ENCODE data around the gene ACOX3.

The ACOX3 gene

GRCh38 chr4:8368998-8369397, 71.5 kb downstream of the ACOX3 start:
- H3K27ac ChIP-seq (ENCODE audit: extremely low read depth, low read depth, low read length): no peak overlapping the region
- no peaks in the 10 kb centered on the region for H3K9me3 ChIP-seq (ENCODE audit: control insufficient read depth, insufficient read depth, low read depth, low read length)
- H3K36me3 ChIP-seq (ENCODE audit: control insufficient read depth in 2 of 2, insufficient read depth in 1 of 2, low read length in 2 of 2): no peaks in the 10 kb centered on the region
- no peak for TF ChIP-seq ZNF146 (tag by site-specific recombination; IDR thresholded peaks at IDR 0.05)
- no peak for TF ChIP-seq ZNF175 (tag by site-specific recombination; IDR thresholded peaks at IDR 0.05)
- TF ChIP-seq ZNF121 (tag by site-specific recombination; IDR thresholded peaks at IDR 0.05): no peak
- no peak for TF ChIP-seq RBAK (tag by site-specific recombination; IDR thresholded peaks at IDR 0.05)
- TF ChIP-seq ZBTB1 (tag by site-specific recombination; IDR thresholded peaks at IDR 0.05): no peak
- TF ChIP-seq ZBTB10 (tag by site-specific recombination; IDR thresholded peaks at IDR 0.05): no peak
- no peak for TF ChIP-seq ZNF184 (tag by site-specific recombination; IDR thresholded peaks at IDR 0.05)
- TF ChIP-seq ZNF133 (tag by site-specific recombination; IDR thresholded peaks at IDR 0.05): no peak
- TF ChIP-seq ZNF664 (tag by site-specific recombination; IDR thresholded peaks at IDR 0.05): no peak
- no peak for TF ChIP-seq ZNF394 (tag by site-specific recombination; IDR thresholded peaks at IDR 0.05; ENCODE audit: borderline replicate concordance)
- no peak for TF ChIP-seq ZNF791 (tag by site-specific recombination; IDR thresholded peaks at IDR 0.05)
- no peak for TF ChIP-seq ZNF529 (tag by site-specific recombination; IDR thresholded peaks at IDR 0.05; ENCODE audit: insufficient replicate concordance)
- TF ChIP-seq, protein P1, sequence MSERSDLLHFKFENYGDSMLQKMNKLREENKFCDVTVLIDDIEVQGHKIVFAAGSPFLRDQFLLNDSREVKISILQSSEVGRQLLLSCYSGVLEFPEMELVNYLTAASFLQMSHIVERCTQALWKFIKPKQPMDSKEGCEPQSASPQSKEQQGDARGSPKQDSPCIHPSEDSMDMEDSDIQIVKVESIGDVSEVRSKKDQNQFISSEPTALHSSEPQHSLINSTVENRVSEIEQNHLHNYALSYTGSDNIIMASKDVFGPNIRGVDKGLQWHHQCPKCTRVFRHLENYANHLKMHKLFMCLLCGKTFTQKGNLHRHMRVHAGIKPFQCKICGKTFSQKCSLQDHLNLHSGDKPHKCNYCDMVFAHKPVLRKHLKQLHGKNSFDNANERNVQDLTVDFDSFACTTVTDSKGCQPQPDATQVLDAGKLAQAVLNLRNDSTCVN (tag by site-specific recombination; optimal IDR thresholded peaks at IDR 0.05): no peak
- no peak for TF ChIP-seq ZNF514 (tag by site-specific recombination; IDR thresholded peaks at IDR 0.05)
- no peak for TF ChIP-seq ZNF398 (tag by site-specific recombination; IDR thresholded peaks at IDR 0.05)
- TF ChIP-seq SP2 (tag by site-specific recombination; IDR thresholded peaks at IDR 0.05): no peak
- POLR2A ChIA-PET: no interaction called here
- no peaks in the 10 kb centered on the region for H3K4me1 ChIP-seq (ENCODE audit: control insufficient read depth, insufficient read depth, low read length)
- CTCF ChIA-PET: no interaction called here
- H3K4me3 ChIP-seq (ENCODE audit: low read depth, low read length): no peak overlapping the region

GRCh38 chr4:8368061-8368481, 72.5 kb downstream of the ACOX3 start:
- Histone ChIP-seq H3K9me3 (ENCODE audit: control insufficient read depth, insufficient read depth, low read depth, low read length) (no peaks in the 10 kb centered on the region), H3K27ac (ENCODE audit: extremely low read depth, low read depth, low read length) (no peak overlapping the region), H3K36me3 (ENCODE audit: control insufficient read depth in 2 of 2, insufficient read depth in 1 of 2, low read length in 2 of 2) (no peaks in the 10 kb centered on the region), H3K4me1 (ENCODE audit: control insufficient read depth, insufficient read depth, low read length) (no peaks in the 10 kb centered on the region), H3K4me3 (ENCODE audit: low read depth, low read length) (no peak overlapping the region)
- POLR2A ChIA-PET: interaction anchor here (0.6 kb wide), 1 partner anchor 333 kb away, joined by 3 read pairs; no protein-coding TSS in a partner anchor
- TF ChIP-seq TCF7L2 (IDR thresholded peaks at IDR 0.05; ENCODE audit: borderline replicate concordance, low read depth, low read length) (no peak), YY1 (tag by site-specific recombination; IDR thresholded peaks at IDR 0.05) (no peak), SCRT2 (tag by site-specific recombination; IDR thresholded peaks at IDR 0.05) (no peak), ZNF37A (tag by site-specific recombination; IDR thresholded peaks at IDR 0.05) (no peak), GLI4 (tag by site-specific recombination; IDR thresholded peaks at IDR 0.05) (no peak), ZNF514 (tag by site-specific recombination; IDR thresholded peaks at IDR 0.05) (no peak), ZBTB48 (tag by site-specific recombination; IDR thresholded peaks at IDR 0.05) (no peak)
- TF ChIP-seq, protein P2, sequence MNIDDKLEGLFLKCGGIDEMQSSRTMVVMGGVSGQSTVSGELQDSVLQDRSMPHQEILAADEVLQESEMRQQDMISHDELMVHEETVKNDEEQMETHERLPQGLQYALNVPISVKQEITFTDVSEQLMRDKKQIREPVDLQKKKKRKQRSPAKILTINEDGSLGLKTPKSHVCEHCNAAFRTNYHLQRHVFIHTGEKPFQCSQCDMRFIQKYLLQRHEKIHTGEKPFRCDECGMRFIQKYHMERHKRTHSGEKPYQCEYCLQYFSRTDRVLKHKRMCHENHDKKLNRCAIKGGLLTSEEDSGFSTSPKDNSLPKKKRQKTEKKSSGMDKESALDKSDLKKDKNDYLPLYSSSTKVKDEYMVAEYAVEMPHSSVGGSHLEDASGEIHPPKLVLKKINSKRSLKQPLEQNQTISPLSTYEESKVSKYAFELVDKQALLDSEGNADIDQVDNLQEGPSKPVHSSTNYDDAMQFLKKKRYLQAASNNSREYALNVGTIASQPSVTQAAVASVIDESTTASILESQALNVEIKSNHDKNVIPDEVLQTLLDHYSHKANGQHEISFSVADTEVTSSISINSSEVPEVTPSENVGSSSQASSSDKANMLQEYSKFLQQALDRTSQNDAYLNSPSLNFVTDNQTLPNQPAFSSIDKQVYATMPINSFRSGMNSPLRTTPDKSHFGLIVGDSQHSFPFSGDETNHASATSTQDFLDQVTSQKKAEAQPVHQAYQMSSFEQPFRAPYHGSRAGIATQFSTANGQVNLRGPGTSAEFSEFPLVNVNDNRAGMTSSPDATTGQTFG (tag by site-specific recombination; IDR thresholded peaks at IDR 0.05; ENCODE audit: borderline replicate concordance): no peak
- CTCF ChIA-PET: no interaction called here
